ENCODE data around the gene PRPF19.
"Not testable (repeated sequence)": the region's sequence is repeated elsewhere in the genome, so short reads cannot be mapped to it uniquely, and the experiment has no call there.

The PRPF19 gene

GRCh38 chr11:60922906-60923305 lies 16.5 kb upstream of the PRPF19 start:
- DNase-seq: no peak

GRCh38 chr11:60921777-60922335 lies 15.5 kb upstream of the PRPF19 start:
- DNase-seq: no peak

GRCh38 chr11:60921259-60921658 lies 14.9 kb upstream of the PRPF19 start:
- no peak for DNase-seq

DNA sequence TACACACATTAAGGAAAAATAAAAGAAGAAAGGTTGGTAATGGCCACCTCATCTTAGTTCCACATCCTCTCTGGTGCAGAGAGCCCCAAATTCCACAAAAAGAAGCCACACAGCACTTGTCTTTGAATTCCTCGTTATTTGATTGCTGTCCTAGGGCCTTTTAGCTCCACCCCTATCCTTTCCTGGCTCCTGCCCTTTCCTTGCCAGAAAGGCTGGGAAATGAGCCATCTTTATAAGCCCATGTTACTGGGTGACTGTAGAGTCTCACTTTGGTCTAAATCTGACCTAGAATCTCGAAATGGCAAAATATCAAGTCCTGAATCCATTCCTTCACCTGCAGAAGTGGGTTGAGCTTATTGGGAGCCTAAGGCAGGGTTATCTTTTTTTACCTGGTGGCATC lies 13.6 kb upstream of the PRPF19 start:
- DNase-seq: no peak

DNA sequence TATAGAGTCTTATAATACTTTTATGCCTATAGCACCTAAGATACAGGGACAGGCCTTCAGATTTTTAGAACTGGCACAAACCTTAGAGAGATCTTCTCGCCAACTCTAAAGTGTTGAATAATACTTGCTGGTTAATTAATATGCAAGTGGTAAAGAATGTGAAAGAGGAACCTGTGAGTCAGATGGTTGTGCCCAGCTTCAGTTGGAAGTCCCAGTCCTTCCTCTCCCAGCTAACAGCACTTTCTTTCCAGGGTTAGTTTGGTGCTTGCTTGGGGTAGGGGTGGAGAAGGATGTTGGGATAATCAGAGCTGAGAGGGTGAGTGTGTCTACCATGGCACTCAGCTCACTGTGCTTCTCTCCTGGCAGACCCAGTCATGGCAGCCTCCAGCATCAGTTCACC lies 12.9 kb upstream of the PRPF19 start:
- DNase-seq: no peak

- DNase-seq: no peak
Measured at GRCh38 chr11:60918939-60919265, 12.5 kb upstream of the PRPF19 start.

GRCh38 chr11:60918251-60918938 lies 12.0 kb upstream of the PRPF19 start:
- DNase-seq: no peak

DNA sequence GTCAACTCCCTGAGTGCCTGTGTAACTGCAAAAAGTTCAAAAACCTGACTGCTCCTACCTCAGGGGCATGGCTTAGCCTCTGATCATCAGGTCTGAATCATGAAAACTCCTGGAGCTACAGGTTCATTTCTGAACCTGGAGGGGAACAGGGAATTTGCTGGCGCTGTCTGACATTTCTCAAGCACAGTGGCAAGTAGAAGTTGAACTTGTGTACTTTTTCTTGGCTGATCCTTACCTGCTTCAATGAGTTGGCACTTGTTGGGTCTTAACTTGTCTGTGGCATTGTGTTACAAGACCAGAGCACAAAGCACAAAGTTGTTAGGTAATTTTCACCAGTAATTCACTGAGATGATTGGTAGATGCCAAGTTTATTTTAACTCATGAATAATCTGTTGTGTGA lies 10.9 kb upstream of the PRPF19 start:
- DNase-seq: no peak

DNA sequence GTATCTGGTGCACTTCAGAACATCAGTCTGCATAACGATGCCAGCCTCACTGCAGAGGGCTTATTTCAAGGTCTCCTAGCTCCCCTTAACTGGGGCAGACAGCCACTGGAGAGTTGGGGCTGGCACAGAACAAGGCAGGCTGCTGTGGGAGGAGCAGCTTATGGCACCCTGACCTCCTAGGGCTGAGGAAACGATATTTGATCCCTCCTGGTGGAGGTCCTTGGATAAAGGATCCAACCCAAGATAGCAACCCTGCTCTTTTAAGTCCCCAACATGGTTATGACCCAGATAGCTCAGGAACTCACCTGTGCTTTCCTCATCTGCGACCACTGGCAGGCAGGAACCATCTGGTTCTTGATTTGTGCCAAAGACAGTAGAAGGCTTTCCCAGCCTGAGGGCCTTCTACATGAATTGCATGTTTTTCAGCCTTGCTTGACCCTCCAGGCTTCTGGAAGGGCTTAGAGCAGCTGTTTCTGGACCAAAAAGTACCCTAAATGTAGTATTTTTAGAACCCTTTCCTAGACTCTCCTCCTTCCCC lies 10.4 kb upstream of the PRPF19 start:
- no peak for DNase-seq

GRCh38 chr11:60915248-60915914 lies 9.0 kb upstream of the PRPF19 start:
- DNase-seq: peak; percentile 79

DNA sequence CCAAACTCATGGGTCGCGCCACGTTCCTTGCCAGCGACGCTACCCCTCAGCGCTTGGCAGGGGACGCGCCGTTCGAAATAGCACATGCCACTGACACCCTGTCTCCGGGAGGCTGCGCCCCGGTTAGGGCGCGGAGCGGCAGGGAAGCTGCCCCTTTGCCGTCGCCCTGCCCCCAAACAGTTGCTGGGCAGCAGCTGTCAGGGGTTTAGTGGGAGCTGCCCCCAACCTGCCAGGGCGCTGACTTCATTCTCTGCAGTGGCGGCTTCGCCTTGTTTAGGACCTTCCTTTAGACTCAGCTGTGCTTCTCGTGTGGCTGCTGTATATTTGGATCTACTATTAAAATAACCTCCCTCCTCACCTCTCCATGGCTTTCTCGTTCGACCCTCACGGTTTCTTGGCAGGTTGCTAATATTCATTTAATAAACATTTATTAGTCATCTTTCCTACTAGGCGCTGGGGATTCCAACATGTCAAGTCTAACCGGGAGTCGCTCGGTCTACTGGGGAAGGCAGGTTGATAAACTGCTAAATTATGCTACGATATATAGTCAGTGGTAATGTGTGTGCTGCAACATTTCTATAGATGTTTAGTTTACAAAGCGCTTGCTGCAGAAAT lies 8.4 kb upstream of the PRPF19 start:
- DNase-seq: peak; percentile 30

- peak; percentile 90 for DNase-seq
Measured at GRCh38 chr11:60913793-60914632, 7.6 kb upstream of the PRPF19 start, which contains the start of gene TMEM109. Gene TMEM109, plus strand, starts transcription at chr11:60914158. Its CDS starts 5,536 bp downstream, at chr11:60919694.

- DNase-seq: no peak
Measured at GRCh38 chr11:60912851-60913528, 6.6 kb upstream of the PRPF19 start.

- DNase-seq: peak; percentile 55
Measured at GRCh38 chr11:60912223-60912850, 6.0 kb upstream of the PRPF19 start.

DNA sequence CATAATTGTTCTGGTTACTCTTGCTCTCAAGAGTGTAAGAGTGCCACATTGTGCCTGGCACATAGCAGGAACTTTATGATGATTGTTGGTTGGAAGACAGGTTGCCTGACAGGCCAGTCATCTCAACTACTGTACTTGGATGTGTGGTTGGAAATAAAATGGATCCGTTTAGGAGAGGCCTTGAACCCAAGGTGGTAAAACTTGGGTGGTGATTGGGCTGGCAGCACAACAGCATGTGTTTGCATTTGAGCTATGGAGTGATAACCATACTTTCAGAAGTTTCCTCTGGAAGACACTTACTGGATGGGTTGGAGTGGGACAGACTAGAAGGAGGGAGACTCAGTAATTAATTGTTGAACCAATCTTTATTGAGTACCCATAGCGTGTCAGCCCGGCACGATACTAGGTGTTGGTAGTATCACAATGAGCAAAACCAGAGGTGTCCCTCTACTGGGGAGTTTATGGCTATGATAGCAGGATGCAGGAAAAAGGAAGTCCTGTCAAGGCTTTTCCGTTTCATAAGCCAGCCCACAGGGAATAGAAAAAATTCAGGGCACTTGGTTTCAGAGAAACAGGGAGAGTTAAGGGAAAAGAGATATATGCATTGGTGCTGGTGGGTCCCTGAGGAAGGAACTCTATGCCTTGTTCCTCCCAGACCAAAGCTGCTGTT lies 4.5 kb upstream of the PRPF19 start:
- DNase-seq: no peak

GRCh38 chr11:60910281-60910687 lies 3.9 kb upstream of the PRPF19 start:
- no peak for DNase-seq

- not testable (repeated sequence) for DNase-seq
Measured at GRCh38 chr11:60909680-60910280, 3.4 kb upstream of the PRPF19 start.

DNA sequence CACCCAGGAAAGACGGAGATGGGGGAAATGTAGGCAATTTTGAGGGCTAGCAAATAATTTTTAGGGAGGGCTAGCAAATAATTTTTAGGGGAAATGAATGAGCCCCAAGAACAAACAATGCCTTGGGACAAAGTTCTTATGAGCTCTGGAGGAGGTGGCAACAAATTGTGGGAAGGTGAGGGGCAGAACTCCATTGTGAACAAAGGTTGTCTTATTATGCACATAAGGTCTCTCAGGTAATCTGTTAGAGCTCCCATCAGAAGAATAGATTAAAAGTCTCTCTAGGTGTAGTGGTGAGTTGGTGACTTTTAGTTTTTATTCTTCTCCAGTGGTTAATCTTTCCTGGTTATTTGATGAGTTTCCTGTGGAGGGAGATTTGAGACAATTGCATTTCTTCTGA lies 2.4 kb upstream of the PRPF19 start:
- DNase-seq: no peak

GRCh38 chr11:60905551-60906113 lies 753 bp downstream of the PRPF19 start:
- peak; percentile 20 for DNase-seq

- DNase-seq: no peak
Measured at GRCh38 chr11:60905047-60905446, 1.3 kb downstream of the PRPF19 start.

All from CD4-positive, alpha-beta T cell treated with Interleukin-12 subunit alpha and Interleukin-12 subunit beta, for 1 hour (primary cell).